MG63 (cell line): ENCODE results near the gene PDE6D. TPM values are rescaled to one million over a fixed set of nuclear protein-coding genes. Genes with fewer than 3 reads are reported as not detected.
A peak's percentile ranks its signal among the peaks of the same experiment; 100 is the strongest.
"Not testable (repeated sequence)": the region's sequence is repeated elsewhere in the genome, so short reads cannot be mapped to it uniquely, and the experiment has no call there.

ENCODE experiments used
- DNase-seq: peaks from one replicate; pipeline ENCODE4 v3.0.0-alpha.2; 2020
- H3K27me3 ChIP-seq: fragments of 250-450 bp; sonication (Bioruptor Pico); 2 replicates; pipeline ENCODE4 v1.5.1; 2020; ENCODE audit warnings: mild to moderate bottlenecking, moderate library complexity
- H3K36me3 ChIP-seq: fragments of 250-450 bp; sonication (Bioruptor Pico); 2 replicates; pipeline ENCODE4 v1.5.1; 2020; ENCODE audit warnings: mild to moderate bottlenecking, moderate library complexity
- H3K4me3 ChIP-seq: fragments of 250-450 bp; sonication (Bioruptor Pico); 2 replicates; pipeline ENCODE4 v1.5.1; 2020; ENCODE audit warnings: mild to moderate bottlenecking, moderate library complexity
- H3K9me3 ChIP-seq: fragments of 250-450 bp; sonication (Bioruptor Pico); 2 replicates; pipeline ENCODE4 v1.5.1; 2020; ENCODE audit warnings: mild to moderate bottlenecking, moderate library complexity
- total RNA-seq: library from RNA; depleted of rRNA; stranded (reverse); fragments of >200 nt; shearing (Covaris generic); gene quantifications from 2 replicates; pipeline ENCODE4 v1.2.3, GENCODE V29; 2014; ENCODE audit warnings: low replicate concordance

Gene PDE6D
- total RNA-seq, 1 experiment from 2014 or later, result 35.9 TPM

DNA sequence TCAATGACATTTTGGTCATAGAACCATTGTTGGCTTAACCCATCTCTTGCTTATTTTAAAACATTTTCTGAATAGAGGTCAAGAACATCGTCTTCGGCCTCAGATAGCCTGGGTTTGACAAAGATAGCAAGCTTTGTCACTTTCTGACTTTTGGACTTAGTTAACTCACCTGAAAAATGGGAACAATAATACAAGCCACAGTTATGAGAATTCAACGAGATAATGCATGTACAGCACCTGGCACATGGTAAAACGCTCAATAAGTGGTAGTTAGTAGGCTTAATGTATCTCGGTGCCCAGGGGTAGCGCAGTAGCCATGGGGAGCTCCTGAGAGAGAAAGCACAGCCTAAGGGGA lies 4.7 kb upstream of the PDE6D start:
- Histone ChIP-seq H3K36me3 (peaks cover 22% of the 10 kb centered on the region), H3K27me3 (no peaks in the 10 kb centered on the region), H3K9me3 (no peaks in the 10 kb centered on the region), H3K4me3 (peak overlapping the region; percentile 84)
- DNase-seq, result no peak

DNA sequence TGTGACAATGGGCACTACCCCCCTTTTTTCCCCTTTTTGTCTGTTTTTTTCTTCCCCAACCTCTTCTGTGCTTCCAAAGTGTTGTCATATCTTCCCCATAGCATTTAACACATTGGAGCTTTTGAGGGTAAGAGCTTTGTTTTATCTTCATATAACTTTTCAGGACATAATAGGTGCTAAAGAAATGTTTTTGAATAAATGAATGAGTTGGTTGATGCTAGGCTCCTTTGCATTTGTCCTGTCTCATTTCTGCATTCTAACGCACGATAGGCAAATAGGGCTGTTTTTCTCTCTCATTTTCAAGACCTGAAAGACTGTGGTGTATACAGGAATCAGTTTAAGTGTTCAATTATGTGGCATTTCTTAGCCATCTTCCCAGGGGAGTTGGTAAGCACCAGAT lies 4.3 kb upstream of the PDE6D start:
- Histone ChIP-seq H3K27me3 (no peaks in the 10 kb centered on the region), H3K36me3 (peaks cover 22% of the 10 kb centered on the region), H3K4me3 (peak overlapping the region; percentile 84), H3K9me3 (no peaks in the 10 kb centered on the region)
- no peak for DNase-seq

DNA sequence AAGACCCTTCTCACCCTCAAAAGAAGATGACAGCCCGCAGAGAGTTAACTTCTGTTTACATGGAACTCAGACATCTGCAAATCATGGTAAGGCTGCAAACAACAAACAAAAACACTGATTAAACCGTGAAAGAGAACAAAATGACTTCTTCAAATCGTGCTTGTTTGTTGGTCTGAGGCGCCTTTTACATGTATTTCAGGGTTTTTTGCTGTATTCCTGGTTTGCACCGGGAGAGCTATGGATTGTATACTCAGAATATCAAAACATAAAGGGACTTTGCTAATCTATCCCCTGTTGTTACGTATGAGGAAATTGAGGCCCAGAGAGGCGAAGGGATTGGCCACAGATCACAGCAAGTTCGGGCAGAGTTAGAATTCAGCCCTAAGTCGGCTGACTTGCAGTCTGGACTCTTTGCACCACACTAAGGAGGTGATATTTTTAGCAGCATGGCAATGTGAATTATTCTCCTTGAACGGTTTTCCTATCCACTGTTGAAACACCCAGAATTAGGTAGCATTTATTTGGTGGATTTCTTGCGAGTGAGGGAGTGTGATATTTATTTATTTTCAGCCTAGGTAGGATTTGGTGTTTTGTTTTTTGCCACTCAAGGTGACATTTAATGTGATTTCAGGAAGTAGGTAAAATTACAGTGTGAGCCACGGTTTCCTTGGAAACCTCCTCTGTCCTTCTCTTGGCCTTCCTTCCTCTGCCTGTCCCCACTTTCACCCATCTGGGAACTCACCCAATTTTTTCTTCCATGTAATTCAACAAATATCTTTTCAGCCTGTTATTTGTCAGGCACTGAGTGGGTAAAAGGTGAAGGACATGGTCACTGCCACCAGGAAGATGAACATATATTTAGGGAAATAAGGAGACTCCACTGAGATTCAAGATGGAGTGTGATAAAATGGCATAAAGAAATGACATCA lies 980 bp upstream of the PDE6D start:
- Histone ChIP-seq H3K27me3 (no peaks in the 10 kb centered on the region), H3K9me3 (no peaks in the 10 kb centered on the region), H3K4me3 (peak overlapping the region; percentile 96), H3K36me3 (no peaks in the 10 kb centered on the region)
- DNase-seq, result no peak

DNA sequence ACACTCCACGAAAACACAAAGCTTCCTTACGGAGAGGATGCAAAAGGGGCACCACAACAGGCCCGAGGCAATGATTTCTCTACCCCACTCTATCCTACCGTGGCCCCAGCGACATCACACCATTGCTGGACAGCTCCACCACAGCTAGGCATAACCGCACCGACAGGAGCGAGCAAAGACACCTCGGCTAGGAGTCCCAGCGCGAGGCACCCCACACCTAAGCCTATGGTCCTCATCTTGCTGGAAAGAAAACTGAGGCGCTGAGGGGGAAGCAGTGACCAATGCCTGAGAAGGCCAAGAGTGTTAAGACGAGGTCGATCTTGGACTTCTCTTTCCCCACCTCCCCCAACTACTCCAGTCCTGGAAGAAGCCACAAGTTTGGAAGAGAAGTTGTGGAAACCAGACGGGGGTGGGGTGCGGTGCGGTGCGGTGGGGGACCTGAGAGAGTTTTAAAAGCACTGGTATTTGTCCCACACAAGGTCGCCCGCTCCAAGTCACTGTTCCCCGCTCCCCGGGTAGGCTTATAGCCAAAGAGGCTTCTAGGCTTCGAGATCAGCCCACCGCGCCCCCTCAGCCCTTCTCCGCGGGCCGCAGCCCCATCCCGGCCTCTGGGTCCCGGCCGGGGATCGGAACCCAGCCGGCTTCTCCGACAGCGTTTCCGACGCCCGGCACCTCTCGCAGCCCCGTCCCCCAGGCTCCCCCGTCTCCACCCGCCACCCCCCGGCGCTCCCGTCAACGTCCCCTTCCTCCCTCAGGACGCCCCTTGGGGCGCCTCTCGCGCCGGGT lies 766 bp downstream of the PDE6D start:
- DNase-seq, result peak; percentile 12
- H3K4me3 ChIP-seq, result peak overlapping the region; percentile 96
- no peaks in the 10 kb centered on the region for H3K27me3 ChIP-seq
- H3K9me3 ChIP-seq, result no peaks in the 10 kb centered on the region
- no peaks in the 10 kb centered on the region for H3K36me3 ChIP-seq

DNA sequence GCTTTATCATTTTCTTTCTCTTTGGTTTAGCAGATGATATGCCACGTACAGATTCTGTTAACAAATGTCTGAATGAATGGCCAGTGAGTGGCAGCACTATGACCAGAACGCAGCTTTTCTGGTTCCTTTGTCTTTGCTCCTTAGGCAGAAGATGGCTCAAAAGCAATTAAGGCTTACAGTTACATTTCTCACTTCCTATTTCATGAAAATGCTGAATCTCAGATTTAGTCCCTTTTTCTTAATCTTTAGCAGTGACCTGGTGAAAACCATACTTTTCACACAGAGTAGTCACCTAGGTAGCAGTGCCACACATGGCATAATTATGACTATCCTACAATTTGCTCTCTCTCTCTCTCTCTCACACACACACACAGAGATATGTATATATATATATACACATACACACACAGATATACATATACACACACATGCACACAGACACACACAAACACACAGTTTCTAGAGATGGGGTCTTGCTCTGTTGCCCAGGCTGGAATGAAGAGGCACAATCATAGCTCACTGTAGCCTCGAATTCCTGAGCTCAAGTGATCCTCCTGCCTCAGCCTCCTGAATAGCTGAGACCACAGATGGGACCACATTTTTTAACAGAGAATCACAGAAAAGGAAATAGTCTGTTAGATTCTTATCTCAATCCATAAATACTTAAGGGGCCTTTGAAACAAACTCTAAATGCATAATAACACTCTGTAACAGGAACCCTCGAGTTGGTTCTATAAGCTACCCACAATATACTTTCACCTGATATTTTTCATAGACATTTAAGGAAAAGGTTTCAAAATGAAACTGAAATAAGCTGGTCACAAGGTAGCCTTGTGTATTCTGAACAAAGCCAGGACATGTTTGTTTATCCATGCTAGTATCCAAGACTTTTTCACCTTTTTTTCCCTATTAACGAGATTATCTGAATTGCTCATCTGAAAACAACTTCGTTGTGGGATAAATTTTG lies 11.6 kb downstream of the PDE6D start:
- Histone ChIP-seq H3K4me3 (no peak overlapping the region), H3K27me3 (no peaks in the 10 kb centered on the region), H3K9me3 (no peaks in the 10 kb centered on the region), H3K36me3 (no peaks in the 10 kb centered on the region)
- no peak for DNase-seq

DNA sequence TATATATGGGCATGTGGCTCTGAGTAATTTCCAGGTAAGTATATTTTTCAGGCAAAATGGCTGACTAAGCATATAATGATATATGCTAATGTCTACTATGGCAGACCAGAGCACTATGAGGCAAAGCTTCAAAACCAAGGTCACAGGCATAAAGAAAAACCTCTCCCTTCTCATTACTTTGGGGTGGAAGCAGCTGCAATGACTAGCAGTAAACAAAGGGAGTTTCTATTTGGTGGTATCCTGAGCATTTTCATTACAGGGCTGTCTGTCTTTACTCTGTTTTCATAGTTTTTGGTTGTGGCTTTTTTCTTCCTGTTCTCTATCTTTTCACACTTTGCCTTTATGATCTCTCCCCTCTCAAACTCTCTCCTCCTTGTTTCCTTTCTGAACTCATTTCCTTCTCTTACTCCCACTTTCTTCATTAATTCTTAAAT lies 15.6 kb downstream of the PDE6D start:
- no peak overlapping the region for H3K4me3 ChIP-seq
- no peaks in the 10 kb centered on the region for H3K9me3 ChIP-seq
- no peaks in the 10 kb centered on the region for H3K36me3 ChIP-seq
- no peaks in the 10 kb centered on the region for H3K27me3 ChIP-seq
- DNase-seq, result no peak

DNA sequence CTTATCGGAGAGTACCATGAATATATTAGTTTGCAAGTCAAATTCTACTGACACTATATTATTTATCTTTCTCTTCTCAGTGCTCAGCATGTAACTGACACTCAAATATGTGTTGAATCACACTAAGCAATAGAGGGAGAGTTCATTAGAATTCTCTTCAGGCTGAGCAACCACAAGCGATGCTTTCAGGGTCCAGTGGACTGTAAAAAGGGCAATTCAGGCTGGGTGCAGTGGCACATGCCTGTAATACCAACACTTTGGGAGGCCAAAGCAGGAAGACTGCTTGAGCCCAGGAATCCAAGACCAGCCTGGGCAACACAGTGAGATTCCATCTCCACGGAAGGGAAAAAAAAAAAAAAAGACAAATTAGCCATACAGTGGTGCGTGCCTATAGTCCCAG lies 16.3 kb downstream of the PDE6D start:
- Histone ChIP-seq H3K36me3 (no peaks in the 10 kb centered on the region), H3K4me3 (no peak overlapping the region), H3K9me3 (no peaks in the 10 kb centered on the region), H3K27me3 (no peaks in the 10 kb centered on the region)
- DNase-seq, result no peak

DNA sequence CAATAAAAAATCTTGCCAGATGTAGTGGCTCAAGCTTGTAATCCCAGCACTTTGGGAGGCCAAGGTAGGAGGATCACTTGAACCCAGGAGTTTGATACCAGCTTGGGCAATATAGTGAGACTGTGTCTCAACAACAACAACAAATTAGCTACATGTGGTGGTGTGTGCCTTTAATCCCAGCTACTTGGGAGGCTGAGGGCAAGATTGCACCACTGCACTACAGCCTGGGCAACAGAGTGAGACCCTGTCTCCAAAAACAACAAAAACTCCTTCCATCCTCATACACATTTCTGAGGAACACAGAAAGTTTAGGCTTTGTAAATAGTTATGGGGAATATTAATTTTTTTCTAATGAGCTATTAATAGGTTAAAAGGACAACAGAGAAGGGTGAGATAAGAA lies 17.0 kb downstream of the PDE6D start:
- no peak for DNase-seq
- Histone ChIP-seq H3K27me3 (no peaks in the 10 kb centered on the region), H3K36me3 (no peaks in the 10 kb centered on the region), H3K9me3 (no peaks in the 10 kb centered on the region), H3K4me3 (no peak overlapping the region)

DNA sequence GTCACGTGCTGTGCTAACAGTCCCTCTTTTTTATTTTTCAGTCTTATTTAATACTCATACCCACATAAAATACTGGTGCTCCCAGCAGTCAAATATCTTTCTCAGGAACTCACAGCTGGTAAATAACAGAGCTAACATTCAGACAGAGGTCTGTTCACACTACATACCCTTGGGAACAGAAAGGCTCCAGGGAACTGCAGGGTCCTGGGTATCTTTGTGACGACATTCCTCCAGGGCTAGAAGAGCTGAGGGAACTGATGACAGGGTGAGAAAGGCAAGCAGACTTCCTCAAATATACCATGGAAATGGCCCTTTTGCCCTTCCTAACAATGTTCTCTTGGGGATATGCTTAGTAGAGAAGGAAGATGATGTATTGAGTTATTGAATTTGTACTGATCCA lies 19.3 kb downstream of the PDE6D start:
- Histone ChIP-seq H3K36me3 (no peaks in the 10 kb centered on the region), H3K9me3 (no peaks in the 10 kb centered on the region), H3K27me3 (no peaks in the 10 kb centered on the region), H3K4me3 (no peak overlapping the region)
- no peak for DNase-seq

DNA sequence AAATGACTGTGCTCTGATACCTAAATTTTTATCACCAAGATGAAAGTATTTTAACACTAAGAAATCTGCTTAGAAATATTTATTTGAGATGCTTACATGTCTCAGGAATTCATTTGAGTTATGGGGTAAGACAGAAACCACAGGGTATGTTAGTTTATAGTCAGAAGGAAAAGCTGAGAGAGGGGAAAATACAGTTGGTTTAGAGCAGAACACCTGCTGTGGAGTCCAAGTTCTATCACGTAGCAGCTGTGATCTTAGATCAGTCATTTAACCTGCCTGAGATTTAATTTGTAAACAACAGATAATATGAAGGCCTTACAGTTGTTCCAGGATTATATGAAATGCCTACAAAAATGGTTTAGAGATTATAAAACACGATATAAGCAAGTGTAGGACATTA lies 29.0 kb downstream of the PDE6D start:
- Histone ChIP-seq H3K36me3 (no peaks in the 10 kb centered on the region; the same call in 1 of the 2 replicates), H3K9me3 (no peaks in the 10 kb centered on the region), H3K4me3 (no peak overlapping the region), H3K27me3 (no peaks in the 10 kb centered on the region)
- no peak for DNase-seq

DNA sequence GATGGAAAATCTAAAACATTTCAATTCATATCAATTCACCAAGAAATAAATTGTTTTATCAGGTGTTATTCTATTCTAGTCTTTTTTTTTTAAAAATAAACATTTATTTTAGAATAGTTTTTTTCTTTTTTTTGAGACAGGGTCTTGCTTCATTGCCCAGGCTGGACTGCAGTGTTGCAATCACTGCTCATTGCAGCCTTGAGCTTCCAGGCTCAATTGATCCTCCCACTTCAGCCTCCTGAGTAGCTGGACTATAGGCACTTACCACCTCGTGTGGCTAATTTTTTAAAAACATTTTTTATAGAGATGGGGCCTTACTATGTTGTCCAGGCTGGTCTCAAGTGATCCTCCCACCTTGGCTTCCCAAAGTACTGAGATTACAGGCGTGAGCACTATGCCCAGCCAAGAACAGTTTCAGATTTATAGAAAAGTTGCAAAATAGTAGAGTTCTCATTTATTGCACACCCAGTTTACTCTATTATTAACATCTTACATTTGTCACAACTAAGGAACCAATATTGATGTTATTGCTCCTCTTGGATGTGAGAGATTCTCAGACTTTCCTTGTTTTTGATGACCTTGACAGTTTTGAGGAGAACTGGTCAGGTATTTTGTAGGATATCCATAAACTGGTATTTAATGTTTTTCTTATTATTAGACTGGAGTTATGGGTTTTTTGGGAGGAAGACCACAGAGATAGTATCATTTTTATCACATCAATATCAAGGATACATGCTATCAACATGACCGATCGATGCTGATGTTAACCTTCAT lies 29.9 kb downstream of the PDE6D start:
- no peak for DNase-seq
- no peaks in the 10 kb centered on the region; the same call in 1 of the 2 replicates for H3K36me3 ChIP-seq
- no peaks in the 10 kb centered on the region for H3K27me3 ChIP-seq
- H3K4me3 ChIP-seq, result no peak overlapping the region
- H3K9me3 ChIP-seq, result no peaks in the 10 kb centered on the region

DNA sequence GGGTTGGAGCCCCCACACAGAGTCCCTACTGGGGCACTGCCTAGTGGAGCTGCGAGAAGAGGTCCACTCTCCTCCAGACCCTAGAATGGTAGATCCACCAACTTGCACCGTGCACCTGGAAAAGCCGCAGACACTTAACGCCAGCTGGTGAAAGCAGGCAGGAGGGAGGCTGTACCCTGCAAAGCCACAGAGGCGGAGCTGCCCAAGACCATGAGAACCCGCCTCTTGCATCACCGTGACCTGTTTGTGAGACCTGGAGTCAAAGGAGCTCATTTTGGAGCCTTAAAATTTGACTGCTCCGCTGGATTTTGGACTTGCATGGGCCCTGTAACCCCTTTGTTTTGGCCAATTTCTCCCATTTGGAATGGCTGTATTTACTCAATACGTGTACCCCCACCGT lies 32.1 kb downstream of the PDE6D start:
- H3K9me3 ChIP-seq, DNase-seq: not testable (repeated sequence)

DNA sequence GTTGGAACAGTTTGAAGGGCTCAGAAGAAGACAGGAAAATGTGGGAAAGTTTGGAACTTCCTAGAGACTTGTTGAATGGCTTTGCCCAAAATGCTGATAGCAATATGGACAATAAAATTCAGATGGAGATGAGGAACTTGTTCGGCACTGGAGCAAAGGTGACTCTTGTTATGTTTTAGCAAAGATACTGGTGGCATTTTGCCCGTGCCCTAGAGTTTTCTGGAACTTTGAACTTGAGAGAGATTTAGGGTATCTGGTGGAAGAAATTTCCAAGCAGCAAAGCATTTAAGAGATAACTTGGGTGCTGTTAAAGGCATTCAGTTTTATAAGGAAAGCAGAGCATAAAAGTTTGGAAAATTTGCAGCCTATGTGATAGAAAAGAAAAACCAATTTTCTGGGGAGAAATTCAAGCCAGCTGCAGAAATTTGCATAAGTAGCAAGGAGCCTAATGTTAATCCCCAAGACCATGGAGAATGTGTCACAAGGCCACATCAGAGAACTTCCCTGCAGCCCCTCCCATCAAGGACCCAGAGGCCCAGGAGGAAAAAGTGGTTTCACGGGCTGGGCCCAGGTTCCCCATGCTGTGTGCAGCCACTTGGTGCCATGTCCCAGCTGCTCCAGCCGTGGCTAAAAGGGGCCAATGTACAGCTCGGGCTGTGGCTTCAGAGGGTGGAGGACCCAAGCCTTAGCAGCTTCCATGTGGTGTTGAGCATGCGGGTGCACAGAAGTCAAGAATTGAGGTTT lies 32.8 kb downstream of the PDE6D start:
- H3K36me3 ChIP-seq, H3K4me3 ChIP-seq, H3K27me3 ChIP-seq, DNase-seq, H3K9me3 ChIP-seq: not testable (repeated sequence)

More for the DNA sequence above, 32.1 kb downstream of the PDE6D start:
- H3K36me3 ChIP-seq, H3K4me3 ChIP-seq, H3K27me3 ChIP-seq: not testable (repeated sequence)

DNA sequence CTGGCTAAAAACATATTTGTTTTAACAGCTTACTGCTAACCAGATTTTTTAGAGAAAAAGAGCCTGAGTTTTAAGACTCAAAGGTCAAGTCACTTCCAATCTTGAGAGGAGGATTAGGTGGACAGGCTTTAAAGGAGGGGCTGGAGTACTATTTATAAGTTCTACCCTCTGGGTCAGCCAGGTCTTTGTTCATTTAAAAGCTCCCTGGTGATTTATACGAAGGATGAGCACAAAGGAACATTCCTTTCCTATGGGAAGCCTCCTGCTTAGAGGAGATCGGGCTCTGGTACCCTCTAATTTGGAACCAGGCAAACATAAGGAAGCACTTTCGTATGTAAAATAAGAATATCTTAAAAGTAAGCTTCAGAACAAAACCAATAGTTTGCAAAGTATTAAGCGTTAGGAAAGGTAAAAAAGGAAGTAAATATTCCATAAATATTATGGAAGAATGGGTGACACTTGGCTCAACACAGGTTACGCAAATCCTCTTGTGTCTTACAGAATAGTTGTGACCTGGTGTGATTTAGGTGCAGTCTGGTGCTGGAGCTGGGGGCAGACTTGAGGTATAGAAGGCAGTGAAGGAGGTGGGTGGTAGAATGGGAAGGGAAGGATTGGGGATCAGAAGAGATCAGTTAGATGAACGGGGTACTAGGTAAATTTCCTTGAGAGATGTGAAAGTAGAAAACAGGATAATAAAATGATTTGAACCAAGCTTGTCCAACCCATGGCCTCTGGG lies 35.6 kb downstream of the PDE6D start:
- DNase-seq, result no peak
- no peaks in the 10 kb centered on the region for H3K36me3 ChIP-seq
- H3K9me3 ChIP-seq, result no peaks in the 10 kb centered on the region
- no peak overlapping the region for H3K4me3 ChIP-seq
- H3K27me3 ChIP-seq, result no peaks in the 10 kb centered on the region
